ENCODE results near the gene LGALS3.

DNA sequence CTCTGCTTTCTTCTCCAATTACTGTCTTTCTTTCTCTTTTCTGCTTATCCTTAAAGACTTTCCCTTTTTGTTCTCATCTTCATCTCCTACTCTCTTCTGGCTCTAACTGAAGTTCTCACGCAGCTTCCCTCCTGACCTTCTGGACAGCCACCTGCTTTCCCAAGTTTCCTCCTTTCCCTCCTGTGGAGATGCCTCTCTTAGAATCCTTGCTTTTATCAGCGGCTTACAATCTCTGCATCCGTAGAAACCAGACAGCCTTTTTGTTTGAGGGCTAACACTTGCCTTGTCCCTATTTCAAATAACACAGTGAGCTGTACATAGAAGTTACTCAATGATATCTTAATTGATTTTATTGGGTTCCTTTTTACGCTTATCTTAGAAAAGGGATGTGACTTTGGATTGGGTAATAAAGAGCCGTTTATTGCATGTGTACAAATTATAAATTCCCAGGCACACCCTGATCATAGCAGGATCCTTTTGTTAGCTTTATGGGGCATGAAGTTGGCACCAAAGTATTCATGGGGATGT lies 2.1 kb upstream of the LGALS3 start:
- TF ChIP-seq EZH2 (IDR thresholded peaks at IDR 0.05) (no peak), POLR2AphosphoS5 (IDR thresholded peaks at IDR 0.05; ENCODE audit: borderline replicate concordance, low read depth, low read length) (no peak)

All from SK-N-MC (cell line).